Activated naive CD8-positive, alpha-beta T cell treated with anti-CD3 and anti-CD28 coated beads for 36 hours (primary cell): ENCODE data around the gene CCL21. TPM values are rescaled to one million over a fixed set of nuclear protein-coding genes. Genes with fewer than 3 reads are reported as not detected.

Experiments used
- DNase-seq: peaks from one replicate; pipeline ENCODE4 v3.0.0; 2021
- H3K27ac Mint-ChIP-seq: one replicate; pipeline ENCODE4 v1.8.0; 2022; ENCODE audit warnings: mild to moderate bottlenecking, moderate library complexity, mixed read lengths
- H3K27me3 Mint-ChIP-seq: one replicate; pipeline ENCODE4 v1.8.0; 2022; ENCODE audit warnings: mild to moderate bottlenecking, mixed read lengths
- H3K36me3 Mint-ChIP-seq: one replicate; pipeline ENCODE4 v1.8.0; 2021; ENCODE audit warnings: mild to moderate bottlenecking, mixed read lengths
- H3K4me1 Mint-ChIP-seq: one replicate; pipeline ENCODE4 v1.8.0; 2021; ENCODE audit warnings: mixed read lengths
- H3K4me3 Mint-ChIP-seq: one replicate; pipeline ENCODE4 v1.8.0; 2022; ENCODE audit warnings: mild to moderate bottlenecking, moderate library complexity, mixed read lengths
- H3K9me3 Mint-ChIP-seq: one replicate; pipeline ENCODE4 v1.8.0; 2022; ENCODE audit warnings: mixed read lengths
- total RNA-seq, 2 experiments: library from RNA; stranded (reverse); gene quantifications; one replicate each; pipeline ENCODE4 v1.2.3, GENCODE V29; 2021

Gene CCL21
- total RNA-seq, 2 experiments from 2014 or later, result not detected

DNA sequence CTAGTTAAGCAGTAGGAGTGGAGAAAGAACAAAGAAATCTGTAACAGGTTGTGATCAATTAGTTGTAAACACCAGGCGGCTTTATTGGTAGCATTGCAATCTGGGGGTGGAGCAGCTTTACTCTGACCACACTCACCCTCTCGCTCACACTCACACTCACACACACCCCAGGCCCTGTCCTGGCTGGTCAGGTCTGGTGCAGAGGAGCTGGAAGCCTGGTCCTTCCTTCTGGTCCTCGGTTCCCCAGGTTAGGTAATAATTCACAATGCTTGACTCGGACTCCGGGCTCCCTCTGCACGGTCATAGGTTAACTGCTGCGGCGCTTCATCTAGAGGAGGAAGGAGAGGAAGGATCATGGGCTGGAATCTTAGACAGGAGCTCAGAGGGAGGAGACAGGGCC lies 20.4 kb downstream of the CCL21 start:
- Mint-ChIP-seq H3K27ac (no peak overlapping the region), H3K4me3 (no peak overlapping the region), H3K27me3 (no peaks in the 10 kb centered on the region), H3K9me3 (no peaks in the 10 kb centered on the region), H3K36me3 (no peaks in the 10 kb centered on the region), H3K4me1 (no peaks in the 10 kb centered on the region)
- no peak for DNase-seq

DNA sequence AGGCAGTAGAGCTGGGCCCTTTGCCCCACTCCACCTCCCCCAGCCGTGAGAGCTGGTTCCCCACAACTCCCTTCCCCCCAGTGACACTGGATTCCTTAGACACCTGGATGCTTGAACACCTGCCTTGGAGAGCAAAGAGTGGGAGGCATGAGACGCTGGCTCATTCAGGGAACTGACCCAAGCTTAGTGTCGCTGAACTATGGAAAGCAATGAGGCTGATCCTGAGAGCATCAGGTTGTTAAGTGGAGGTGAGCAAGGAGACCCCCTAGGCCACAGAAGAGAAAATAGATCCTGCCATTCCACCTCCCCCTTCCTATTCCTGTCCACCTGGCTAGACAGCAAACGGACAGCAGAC lies 20.8 kb downstream of the CCL21 start:
- Mint-ChIP-seq H3K4me3 (no peak overlapping the region), H3K27ac (no peak overlapping the region), H3K4me1 (no peaks in the 10 kb centered on the region), H3K9me3 (no peaks in the 10 kb centered on the region), H3K36me3 (no peaks in the 10 kb centered on the region), H3K27me3 (no peaks in the 10 kb centered on the region)
- no peak for DNase-seq

DNA sequence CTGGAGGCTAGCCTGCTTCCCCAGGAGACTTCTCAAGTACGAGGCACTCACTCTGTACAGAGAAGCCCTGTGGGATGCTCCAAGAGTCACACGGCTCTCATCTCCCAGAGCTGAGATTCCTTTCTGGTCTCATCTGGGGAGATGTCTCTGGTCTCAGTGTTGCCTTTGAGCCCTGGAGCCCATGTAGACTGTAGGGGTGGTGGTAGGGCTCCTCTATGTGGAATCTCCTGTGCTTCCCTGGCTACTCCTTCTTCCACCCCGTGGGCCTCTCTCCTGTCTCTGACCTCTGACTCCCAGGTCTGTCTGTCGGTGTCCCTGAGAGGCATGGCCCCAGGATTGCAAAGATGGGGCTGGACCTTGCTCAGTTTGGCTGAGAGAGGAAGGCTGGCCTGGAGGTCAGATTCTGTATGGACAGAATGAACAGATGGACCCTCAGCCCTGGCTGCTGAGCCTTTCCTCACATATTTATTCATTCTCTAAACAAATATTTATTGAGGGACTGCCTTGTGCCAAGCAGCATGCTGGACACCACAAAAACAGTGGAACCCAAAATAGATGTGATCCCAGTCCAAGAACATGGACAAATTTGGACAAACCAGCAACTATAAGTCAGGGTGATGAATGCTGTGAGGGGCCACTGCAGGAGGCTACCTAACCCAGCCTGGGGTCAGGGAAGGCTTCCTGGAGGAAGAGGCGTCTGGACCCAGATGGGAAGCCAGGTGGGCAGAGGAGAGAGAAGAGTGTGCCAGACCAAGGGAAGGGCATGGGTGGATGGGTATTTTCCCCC lies 21.4 kb downstream of the CCL21 start:
- no peak overlapping the region for H3K27ac Mint-ChIP-seq
- H3K9me3 Mint-ChIP-seq, result no peaks in the 10 kb centered on the region
- no peaks in the 10 kb centered on the region for H3K36me3 Mint-ChIP-seq
- peaks cover 2% of the 10 kb centered on the region for H3K4me1 Mint-ChIP-seq
- no peaks in the 10 kb centered on the region for H3K27me3 Mint-ChIP-seq
- no peak for DNase-seq
- no peak overlapping the region for H3K4me3 Mint-ChIP-seq

DNA sequence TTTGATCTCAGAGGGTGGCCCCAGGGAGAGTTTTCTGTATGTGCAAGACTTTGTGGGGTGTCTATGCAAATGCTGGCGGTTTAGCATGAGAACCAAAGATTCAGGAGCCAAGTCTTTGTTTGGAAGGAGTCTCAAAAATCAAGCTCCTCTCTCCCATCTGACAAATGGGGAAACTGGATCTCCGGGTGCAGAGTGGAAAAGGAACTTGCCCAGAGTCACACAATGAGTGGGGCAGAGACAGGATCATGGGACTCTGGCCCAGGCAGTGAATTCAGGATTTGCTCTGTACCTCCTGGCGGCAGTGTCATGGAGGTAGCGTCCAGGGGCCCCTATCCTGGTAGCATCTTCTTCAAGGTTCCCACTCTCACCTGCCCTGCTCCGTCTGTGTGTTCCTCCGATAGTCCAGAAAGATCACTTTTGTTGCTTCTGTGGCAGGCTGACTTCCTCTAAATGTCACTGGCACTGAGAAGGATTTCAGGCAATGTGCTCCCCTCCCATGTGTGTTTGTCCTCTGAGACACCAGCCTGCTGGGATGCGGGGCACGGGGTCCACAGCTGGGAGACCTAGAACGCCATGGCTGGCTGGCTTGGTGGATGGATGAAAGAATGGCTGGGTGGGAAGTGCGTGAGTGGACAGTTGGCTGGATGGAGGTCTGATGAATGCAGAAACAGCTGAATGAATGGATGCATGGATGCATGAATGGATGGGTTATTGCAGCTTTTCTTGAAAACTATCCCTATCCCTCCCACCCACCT lies 22.5 kb downstream of the CCL21 start:
- H3K4me3 Mint-ChIP-seq, result no peak overlapping the region
- H3K36me3 Mint-ChIP-seq, result no peaks in the 10 kb centered on the region
- DNase-seq, result no peak
- H3K4me1 Mint-ChIP-seq, result peaks cover 2% of the 10 kb centered on the region
- H3K9me3 Mint-ChIP-seq, result no peaks in the 10 kb centered on the region
- no peaks in the 10 kb centered on the region for H3K27me3 Mint-ChIP-seq
- no peak overlapping the region for H3K27ac Mint-ChIP-seq

DNA sequence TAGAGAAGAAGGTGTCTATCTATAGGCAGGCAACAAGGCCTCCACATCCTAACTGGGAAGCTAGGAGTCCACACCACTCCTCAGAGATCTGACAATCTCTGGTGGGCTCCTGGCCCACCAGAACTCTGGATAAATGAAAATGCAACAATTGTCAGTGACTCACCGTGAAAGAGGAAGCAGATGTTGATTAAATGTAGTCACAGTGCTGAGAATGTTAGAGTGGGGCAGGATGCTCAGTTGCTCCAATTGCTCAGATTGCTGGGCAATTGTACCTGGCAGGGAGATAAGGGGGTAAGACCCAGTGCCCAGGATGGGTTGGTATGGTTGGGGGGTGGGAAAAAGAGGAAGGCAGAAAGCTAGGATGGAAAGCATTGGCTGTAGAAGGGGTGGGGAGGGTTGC lies 23.2 kb downstream of the CCL21 start:
- Mint-ChIP-seq H3K27ac (no peak overlapping the region), H3K9me3 (no peaks in the 10 kb centered on the region), H3K27me3 (no peaks in the 10 kb centered on the region), H3K4me3 (no peak overlapping the region), H3K36me3 (no peaks in the 10 kb centered on the region), H3K4me1 (peaks cover 2% of the 10 kb centered on the region)
- no peak for DNase-seq

DNA sequence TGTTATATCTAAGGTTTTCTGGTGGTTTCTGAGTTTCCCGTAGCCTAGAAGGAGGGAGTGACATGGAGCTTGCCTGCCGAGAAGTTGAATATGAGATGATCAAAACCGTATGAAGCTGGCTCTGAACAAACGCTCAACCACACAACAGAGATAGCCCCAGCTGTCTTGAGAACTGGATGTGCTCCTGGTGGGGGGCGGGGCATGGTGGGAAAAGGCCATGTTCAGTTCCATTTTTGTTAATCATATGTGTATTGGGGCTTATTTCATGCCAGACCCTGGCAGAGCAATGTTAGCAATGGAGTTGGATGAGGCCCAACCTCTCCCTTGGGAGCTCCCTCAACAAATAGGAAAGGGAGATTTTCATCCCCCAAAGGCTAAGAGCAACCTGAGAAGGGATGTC lies 23.7 kb downstream of the CCL21 start:
- H3K4me3 Mint-ChIP-seq, result no peak overlapping the region
- no peaks in the 10 kb centered on the region for H3K27me3 Mint-ChIP-seq
- H3K9me3 Mint-ChIP-seq, result no peaks in the 10 kb centered on the region
- H3K36me3 Mint-ChIP-seq, result no peaks in the 10 kb centered on the region
- H3K4me1 Mint-ChIP-seq, result peaks cover 2% of the 10 kb centered on the region
- no peak overlapping the region for H3K27ac Mint-ChIP-seq
- no peak for DNase-seq

DNA sequence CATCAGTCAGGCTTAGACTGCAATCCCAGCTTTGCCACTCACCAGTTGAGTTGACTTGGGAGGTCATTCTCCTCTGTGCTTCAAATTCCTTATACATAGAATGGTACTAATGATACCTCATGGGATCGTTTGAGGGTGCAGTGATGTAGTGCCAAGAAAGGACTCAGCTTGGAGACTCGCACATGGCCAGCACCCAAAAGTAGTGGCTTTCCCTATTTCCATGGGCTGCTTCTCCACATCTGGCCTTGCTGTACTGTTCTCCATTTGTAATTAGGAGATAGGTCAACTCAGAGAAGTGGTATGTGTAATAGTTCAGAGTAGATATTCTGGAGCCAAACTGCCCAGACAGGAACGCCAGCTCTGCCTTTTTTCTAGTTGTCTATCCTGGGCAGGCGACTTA lies 24.3 kb downstream of the CCL21 start:
- H3K4me1 Mint-ChIP-seq, result peaks cover 2% of the 10 kb centered on the region
- no peaks in the 10 kb centered on the region for H3K9me3 Mint-ChIP-seq
- no peaks in the 10 kb centered on the region for H3K27me3 Mint-ChIP-seq
- H3K27ac Mint-ChIP-seq, result no peak overlapping the region
- H3K4me3 Mint-ChIP-seq, result no peak overlapping the region
- H3K36me3 Mint-ChIP-seq, result no peaks in the 10 kb centered on the region
- DNase-seq, result no peak

DNA sequence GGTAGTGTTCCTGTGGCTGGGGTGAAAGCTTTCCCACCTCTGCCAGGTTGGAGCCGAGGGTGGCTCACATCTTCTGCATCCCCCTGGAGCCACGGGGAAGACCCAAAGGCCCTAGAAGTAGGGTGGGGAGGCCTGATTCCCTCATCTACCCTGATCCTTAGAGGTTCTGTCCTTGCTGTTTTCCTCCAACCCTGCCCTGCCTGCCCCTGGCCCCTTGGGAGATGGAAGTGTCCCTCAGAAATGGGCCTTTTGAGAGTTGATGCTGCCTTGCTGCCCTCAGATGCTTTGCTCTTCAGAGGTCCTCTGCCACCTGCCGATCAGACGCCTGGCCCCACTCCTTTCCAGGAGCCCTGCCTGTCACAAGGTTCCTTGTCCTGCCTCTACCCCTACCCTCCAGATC lies 25.1 kb downstream of the CCL21 start:
- Mint-ChIP-seq H3K4me3 (no peak overlapping the region), H3K36me3 (no peaks in the 10 kb centered on the region)

DNA sequence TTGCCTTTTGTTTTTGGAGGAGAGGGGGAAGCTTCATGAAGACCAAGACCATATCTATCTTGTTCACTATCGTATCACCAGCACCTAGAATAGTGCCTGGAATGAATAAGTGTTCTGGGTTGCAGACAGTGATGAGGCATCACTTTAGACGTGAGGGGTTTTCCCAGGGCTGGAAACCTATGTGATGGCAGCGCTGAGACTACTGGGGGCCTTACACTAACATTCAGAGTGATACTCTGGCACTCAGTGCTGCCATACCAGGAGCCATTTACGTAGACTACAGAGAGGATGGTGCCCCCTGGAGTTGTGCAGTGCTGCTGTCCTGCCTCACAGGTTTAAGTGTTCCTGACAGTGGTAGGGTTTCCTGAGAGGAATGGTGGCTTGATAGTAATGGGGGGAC lies 25.8 kb downstream of the CCL21 start:
- H3K4me1 Mint-ChIP-seq, result peaks cover 2% of the 10 kb centered on the region
- no peak overlapping the region for H3K4me3 Mint-ChIP-seq
- no peaks in the 10 kb centered on the region for H3K27me3 Mint-ChIP-seq
- DNase-seq, result no peak
- H3K27ac Mint-ChIP-seq, result no peak overlapping the region
- H3K9me3 Mint-ChIP-seq, result no peaks in the 10 kb centered on the region
- H3K36me3 Mint-ChIP-seq, result no peaks in the 10 kb centered on the region

More for the DNA sequence above, 25.1 kb downstream of the CCL21 start:
- H3K9me3 Mint-ChIP-seq, result no peaks in the 10 kb centered on the region
- H3K27ac Mint-ChIP-seq, result no peak overlapping the region
- H3K4me1 Mint-ChIP-seq, result peaks cover 2% of the 10 kb centered on the region
- no peak for DNase-seq
- no peaks in the 10 kb centered on the region for H3K27me3 Mint-ChIP-seq

DNA sequence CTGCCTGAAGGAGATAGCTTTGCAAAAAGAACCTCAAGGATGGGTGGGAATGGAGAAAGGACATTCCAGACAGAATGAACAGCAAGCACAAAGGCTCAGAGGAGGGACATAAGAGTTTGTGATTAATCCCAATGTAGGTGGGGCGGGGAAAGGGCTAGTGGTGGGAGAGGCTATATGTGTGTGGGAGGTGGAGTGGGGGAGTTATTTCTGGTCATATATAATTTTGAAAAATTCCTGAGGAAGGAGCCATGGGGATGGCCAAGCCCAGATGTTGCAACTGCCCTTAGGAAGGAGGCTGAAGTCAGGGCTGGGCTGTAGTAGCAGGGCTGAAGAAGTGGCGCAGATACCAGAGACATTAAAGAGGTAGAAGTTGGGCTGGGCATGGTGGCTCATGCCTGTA lies 34.1 kb downstream of the CCL21 start:
- no peak overlapping the region for H3K4me3 Mint-ChIP-seq
- DNase-seq, result no peak
- no peaks in the 10 kb centered on the region for H3K36me3 Mint-ChIP-seq
- H3K27ac Mint-ChIP-seq, result no peak overlapping the region
- peaks cover 5% of the 10 kb centered on the region for H3K4me1 Mint-ChIP-seq
- H3K27me3 Mint-ChIP-seq, result no peaks in the 10 kb centered on the region
- no peaks in the 10 kb centered on the region for H3K9me3 Mint-ChIP-seq

DNA sequence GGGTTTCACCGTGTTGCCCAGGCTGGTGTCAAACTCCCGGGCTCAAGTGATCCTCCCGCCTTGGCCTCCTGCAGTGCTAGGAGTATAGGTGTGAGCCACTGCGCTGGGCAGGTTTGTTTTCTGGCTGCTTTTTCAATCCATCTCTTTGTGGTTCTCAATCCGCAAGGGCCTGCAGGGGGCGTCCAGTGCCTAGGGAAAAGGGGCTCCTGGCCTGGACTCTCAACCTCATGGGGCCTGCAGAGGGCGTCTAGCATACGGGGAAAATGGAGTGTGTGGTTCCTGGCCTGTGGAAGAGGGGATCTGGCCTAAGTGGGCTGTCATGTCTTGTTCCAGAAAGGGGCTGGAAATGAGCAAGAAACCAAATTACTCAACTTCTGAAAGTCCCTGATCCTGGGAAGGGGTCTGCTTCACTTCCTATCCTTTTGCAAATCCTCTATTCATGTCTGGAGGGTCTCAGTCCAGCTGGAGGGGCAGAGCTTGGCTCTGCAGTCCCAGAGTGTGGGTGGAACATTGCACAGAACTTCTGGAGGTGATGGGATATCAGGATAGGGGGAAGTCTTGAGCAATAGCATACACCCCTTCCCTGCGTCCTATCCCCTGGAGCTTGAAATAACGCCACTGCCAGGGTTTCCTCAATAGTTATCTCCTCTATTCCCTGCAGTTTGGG lies 34.8 kb downstream of the CCL21 start:
- peaks cover 5% of the 10 kb centered on the region for H3K4me1 Mint-ChIP-seq
- peak; percentile 66 for DNase-seq
- H3K9me3 Mint-ChIP-seq, result peaks cover 5% of the 10 kb centered on the region
- no peaks in the 10 kb centered on the region for H3K27me3 Mint-ChIP-seq
- no peak overlapping the region for H3K4me3 Mint-ChIP-seq
- no peak overlapping the region for H3K27ac Mint-ChIP-seq
- H3K36me3 Mint-ChIP-seq, result peaks cover 2% of the 10 kb centered on the region

DNA sequence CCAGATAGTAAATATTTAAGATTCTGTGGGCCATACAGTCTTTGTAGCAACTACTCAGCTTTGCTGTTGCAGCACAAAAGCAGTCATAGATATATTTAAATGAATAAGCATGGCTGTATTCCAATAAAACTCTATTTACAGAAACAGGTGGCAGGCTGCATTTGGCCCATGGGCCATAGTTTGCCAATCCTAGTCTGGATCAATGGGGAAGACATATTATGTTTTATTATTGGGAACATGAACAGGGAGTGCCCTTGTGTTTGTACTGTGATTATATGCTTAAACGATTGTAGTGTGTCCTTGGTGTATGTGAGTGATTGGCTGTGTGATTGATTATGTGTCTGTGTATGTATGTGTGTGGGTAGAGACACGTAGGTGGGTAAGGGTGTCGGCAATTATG lies 35.5 kb downstream of the CCL21 start:
- H3K27me3 Mint-ChIP-seq, result no peaks in the 10 kb centered on the region
- peaks cover 7% of the 10 kb centered on the region for H3K9me3 Mint-ChIP-seq
- no peak overlapping the region for H3K27ac Mint-ChIP-seq
- H3K36me3 Mint-ChIP-seq, result peaks cover 6% of the 10 kb centered on the region
- no peak overlapping the region for H3K4me3 Mint-ChIP-seq
- H3K4me1 Mint-ChIP-seq, result peaks cover 5% of the 10 kb centered on the region
- DNase-seq, result no peak

DNA sequence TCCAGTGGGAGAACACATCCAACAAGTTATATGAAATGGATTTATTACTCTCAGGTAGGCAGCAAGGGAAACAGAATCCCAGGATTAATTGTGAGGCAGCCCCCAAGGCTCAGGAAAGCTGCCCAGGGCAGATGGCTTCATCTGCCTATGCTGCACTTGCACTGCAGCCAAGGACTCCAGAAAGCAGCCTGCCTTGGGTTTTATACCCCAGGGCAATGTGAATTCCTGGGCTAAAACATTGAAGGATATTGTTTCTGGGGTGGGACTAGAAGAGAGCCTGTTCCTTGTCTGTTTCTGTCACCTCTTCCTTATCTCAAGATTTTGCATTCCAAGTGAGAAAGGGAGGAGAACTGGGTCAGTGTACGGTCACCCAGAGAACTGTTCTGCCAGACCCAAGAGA lies 38.6 kb downstream of the CCL21 start:
- no peak overlapping the region for H3K4me3 Mint-ChIP-seq
- H3K27ac Mint-ChIP-seq, result no peak overlapping the region
- H3K36me3 Mint-ChIP-seq, result peaks cover 16% of the 10 kb centered on the region
- DNase-seq, result no peak
- H3K4me1 Mint-ChIP-seq, result peaks cover 5% of the 10 kb centered on the region
- H3K27me3 Mint-ChIP-seq, result no peaks in the 10 kb centered on the region
- peaks cover 14% of the 10 kb centered on the region for H3K9me3 Mint-ChIP-seq

DNA sequence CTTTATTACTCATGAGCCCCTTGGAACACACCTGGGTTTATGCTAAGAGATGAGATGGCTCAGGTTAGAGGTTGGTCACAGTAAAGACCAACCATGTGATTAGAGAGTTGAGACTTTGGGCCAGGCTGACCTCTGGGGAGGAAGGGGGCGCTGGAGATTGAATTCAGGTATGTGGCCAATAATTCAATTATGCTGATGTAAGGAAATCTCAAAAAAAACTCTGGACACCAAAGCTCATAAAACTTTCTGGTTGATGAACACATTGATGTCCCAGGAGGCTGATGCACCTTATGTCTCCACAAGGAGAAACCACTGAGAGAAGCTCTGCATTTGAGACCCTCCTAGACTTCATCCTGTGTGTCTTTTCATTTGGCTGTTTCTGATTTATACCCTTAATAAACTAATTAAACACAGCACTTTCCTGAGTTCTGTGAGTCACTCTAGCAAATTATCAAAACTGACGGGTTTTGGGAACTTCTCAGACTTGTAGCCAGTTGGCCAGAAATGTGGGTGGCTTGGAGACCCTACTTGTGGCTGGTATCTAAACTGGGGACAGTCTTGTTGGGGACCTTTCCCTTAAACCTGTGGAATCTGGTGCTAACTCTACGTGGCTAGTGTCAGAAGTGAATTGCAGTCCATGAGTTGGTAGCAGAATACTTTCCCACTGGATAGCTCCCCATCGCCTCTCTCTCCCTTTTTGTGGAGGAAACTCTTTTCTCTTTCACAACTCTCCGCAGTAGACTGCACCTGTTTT lies 40.0 kb downstream of the CCL21 start:
- Mint-ChIP-seq H3K27ac (no peak overlapping the region), H3K4me3 (no peak overlapping the region), H3K36me3 (peaks cover 16% of the 10 kb centered on the region), H3K9me3 (peaks cover 14% of the 10 kb centered on the region), H3K4me1 (peaks cover 6% of the 10 kb centered on the region), H3K27me3 (no peaks in the 10 kb centered on the region)
- DNase-seq, result no peak
